ENCODE results near the gene RUNX1.

Gene RUNX1

GRCh38 chr21:34871026-34871908, 177.8 kb downstream of the RUNX1 start:
- no peak for DNase-seq

DNA sequence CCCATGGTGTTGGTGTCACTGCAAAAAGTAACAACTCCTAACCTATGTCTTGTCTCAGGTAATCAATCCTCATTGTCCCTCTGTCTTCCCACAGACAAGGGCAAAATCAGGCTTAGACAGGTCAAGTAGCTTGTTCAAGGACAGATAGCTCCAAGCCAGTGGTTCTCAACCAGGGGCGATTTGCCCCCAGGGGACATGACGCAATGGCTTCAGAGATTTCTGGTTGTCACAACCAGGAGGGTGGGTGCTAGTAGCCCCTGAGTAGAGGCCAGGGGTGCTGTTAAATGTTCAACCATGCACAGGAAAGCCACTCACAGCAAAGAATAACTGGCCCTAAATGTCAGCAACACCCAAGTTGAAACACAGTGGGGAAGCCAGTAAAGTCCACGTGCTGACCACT, 178.9 kb downstream of the RUNX1 start:
- no peak for DNase-seq

GRCh38 chr21:34869545-34869944, 179.6 kb downstream of the RUNX1 start:
- no peak for DNase-seq

- no peak for DNase-seq
These were observed 181.3 kb downstream of the RUNX1 start for GRCh38 chr21:34867785-34868184.

DNA sequence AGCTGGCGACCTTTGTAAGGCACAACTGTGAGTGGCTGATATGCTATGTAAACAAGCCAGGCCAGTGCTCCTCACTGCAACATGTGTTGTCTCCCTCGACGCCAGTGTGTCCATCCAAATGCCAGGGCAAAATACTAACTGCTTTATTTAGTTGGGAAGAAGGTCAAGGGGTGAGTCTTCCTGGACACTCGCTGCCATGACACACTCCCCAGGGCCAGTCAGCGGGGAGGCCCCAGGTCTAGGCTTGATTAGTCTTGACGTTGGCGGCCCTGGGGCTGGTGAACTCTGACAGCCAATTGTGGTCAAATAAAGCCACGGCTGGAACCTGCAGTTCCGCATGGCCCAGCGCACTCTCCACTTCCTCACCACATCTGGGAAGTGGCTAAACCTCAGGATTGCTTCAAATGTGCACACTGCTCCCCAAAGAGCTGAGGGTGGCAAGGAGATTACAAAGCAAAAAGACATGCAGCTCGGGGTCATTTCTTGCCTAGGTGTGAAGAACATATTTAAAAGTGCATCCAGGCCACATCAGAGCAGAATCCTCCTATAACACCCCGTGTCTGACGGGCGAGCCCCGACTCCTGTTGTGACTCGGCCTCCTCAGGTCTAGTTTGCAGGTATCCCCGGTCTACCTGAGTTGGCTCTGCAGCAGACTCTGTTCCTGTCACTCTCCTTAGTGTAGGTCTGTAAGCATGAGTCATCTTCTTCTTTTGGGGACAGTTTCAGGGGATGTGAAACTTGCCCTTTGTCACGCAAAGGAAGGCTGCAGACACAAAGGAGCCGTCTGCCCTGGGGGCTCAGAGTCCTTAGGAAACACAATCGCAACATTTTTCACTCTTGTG, 183.5 kb downstream of the RUNX1 start:
- peak; percentile 38 for DNase-seq

GRCh38 chr21:34864370-34865149, 184.5 kb downstream of the RUNX1 start:
- DNase-seq, result no peak

DNA sequence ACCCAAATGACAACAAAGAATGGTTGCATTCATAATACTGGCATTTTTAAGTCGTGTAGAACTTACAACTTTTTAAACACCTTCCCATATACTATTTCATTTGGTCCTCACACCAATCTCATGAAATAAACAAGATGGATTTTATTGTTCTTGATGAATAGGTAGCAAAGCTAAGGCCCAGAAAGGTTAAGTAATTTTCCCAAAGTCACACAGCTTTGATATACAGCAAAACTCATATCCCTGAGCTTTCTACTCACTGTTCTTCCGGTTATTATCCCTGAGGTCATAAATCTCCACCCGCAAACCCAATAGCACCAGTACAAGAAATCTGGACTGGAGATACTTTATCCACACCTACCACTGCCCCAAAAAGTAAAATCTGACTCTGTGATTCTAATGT, 186.2 kb downstream of the RUNX1 start:
- DNase-seq, result no peak

- no peak for DNase-seq
These were observed 187.8 kb downstream of the RUNX1 start for GRCh38 chr21:34861258-34861657.

DNA sequence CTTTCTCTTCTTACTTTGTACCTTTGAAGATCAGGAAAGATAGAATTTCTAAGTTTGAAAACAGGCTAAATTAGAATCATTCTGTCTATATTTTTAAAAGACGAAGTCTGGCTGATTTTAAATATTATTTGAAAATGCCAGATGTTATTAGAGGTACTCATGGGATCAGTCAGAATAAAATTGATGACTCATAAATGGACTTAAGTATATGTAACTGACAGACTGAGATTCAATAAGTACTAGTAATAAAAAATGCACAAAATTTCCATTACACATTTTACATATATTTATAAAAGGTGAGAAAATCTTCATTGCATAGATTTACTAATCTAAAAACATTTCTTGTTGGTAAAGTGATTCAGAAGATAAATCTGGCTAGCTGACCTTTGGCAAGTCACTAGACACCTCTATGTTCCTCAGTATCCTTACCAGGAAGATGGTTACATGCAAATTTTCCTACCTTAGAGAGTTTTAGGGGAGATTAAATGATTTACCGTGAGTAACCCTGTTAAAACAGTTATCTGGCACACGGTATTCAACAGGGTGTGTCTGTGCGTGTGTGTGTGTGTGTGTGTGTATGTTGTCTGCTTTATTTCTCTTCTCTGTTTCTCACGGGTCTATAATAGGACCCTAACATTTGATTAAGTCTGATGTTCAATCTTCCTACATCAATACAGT, 189.0 kb downstream of the RUNX1 start:
- no peak for DNase-seq

DNA sequence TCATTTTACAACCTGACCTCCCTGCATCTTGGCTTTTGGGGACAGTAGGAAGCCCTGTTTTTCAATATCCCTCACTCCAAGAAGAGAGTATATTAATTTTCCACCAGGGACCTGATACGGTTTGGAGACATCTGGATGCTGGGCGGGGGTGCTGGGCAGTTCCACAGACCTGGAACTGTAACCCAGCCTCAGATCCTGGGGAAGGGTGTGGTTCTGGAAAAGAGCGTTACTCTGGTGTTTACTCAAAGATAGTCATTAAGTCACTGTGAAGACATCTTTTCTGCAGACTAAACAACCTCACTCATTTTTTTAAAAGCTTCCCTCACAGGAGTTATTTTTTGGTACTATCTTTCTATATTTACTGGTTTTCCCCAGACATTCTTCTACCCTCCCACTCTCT, 190.5 kb downstream of the RUNX1 start:
- DNase-seq, result no peak

- no peak for DNase-seq
These were observed 191.2 kb downstream of the RUNX1 start for GRCh38 chr21:34857874-34858273.

GRCh38 chr21:34857122-34857713, 191.9 kb downstream of the RUNX1 start:
- DNase-seq, result no peak

GRCh38 chr21:34852448-34852847, 196.7 kb downstream of the RUNX1 start:
- DNase-seq, result no peak

- no peak for DNase-seq
These were observed 198.9 kb downstream of the RUNX1 start for GRCh38 chr21:34850166-34850690.

- DNase-seq, result no peak
These were observed 202.4 kb downstream of the RUNX1 start for GRCh38 chr21:34846601-34847112.

DNA sequence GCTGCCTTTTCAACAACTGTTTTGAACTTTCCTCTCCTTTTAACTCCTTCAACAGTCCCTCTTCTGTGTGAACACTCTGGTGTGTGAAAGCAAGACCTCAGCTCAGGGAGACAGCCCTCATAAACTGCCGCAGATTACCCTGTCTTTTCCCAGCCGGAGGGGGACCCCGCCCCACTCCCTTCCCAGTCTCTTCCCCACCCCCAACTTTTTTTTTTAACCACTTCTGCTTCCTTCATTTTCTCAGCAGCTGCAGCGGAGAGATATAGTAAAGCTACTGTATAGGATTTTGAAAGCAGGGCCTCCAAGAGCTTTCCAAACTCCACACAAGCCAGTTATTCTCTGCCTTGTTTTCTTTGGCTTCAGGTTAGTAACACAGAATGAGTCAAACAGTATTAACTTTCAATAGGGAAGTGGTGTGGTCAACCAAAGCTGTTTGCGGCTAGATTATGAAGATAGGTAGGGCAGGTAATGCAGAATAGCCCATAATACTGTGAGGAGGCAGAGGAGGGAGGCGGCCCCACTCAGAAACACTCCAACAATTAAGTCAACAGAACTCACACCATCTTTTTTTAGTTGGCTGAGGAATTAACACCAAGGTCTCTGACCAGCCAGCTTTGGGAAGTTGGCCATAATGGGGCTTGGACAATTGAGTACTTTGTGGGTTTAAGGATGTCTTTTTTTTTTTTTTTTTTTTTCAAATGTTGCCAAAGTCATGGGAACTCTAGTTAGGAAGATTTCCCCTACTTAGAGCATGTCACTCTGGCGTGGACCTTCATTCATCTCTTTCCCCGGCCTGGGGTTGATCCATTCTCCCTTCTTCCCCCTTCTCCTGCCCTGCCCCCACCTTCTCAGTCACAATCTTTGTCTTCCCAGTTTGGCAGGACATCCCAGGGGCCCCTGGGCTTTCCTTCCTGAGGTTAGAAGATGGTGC, 203.3 kb downstream of the RUNX1 start:
- no peak for DNase-seq

- DNase-seq, result no peak
These were observed 204.2 kb downstream of the RUNX1 start for GRCh38 chr21:34844924-34845238.

DNA sequence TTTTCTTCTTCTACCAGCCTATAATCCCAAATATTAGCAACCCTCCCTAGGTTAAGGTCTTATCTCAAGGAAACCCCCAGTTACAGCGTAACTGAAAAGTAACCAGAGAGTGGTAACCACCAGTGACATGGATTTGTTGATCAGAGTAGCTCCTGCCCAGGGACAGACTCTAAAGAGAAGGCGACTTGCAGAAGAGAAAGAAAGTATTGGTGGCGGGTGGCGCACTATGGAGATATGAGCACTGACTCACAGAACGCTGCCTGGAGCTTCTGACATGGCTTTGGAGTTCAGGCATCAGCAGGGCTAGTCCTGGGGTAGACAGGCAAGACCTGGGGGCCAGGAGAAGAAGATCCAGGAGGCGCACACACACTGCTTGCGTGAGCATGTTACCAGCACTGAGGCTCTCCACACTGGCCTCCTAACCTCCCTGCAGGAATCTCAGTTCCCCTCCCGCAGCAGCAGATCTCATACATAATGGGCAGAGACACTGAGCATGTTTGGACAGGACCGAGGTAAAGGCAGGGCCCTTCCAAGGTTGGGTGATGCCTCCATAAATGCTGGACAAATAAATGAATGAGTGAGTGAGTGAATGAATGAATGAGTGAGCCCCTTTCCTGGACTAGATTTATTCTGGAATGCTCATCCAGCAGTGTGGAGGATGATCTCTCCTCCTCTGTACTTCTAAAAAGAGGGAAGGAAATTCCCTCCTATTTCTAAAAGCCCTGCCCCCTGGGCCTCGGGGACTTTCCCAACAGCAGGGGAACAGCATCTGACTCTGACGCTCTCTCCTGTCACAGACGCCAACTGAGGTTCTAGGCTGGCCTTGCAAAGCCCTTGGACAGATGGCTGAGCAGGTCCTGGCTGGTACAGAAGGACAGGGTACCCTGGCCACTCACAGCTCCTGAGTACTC, 204.8 kb downstream of the RUNX1 start:
- no peak for DNase-seq

DNA sequence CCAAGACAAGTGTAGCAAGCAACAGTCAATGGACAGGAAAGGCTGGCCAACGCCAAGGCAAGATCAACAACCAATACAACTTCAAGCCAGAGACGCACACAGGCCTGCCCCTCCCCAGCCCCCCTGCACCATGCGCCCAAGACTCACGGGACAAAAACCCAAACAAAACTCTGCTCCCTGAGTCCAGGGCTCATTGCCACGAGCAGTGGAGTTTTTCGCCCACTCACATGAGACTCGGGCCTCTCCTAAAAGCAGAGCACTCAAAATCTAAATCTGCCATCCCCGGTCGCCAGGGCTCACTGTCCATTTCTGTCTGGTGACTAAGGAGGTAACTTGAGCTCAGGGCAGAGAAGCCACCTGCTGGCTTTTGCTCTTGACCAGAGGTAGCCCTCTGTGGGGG, 205.5 kb downstream of the RUNX1 start:
- no peak for DNase-seq

- no peak for DNase-seq
These were observed 207.9 kb downstream of the RUNX1 start for GRCh38 chr21:34841154-34841553.
